Measurements from ENCODE around the gene GPR87.

DNA sequence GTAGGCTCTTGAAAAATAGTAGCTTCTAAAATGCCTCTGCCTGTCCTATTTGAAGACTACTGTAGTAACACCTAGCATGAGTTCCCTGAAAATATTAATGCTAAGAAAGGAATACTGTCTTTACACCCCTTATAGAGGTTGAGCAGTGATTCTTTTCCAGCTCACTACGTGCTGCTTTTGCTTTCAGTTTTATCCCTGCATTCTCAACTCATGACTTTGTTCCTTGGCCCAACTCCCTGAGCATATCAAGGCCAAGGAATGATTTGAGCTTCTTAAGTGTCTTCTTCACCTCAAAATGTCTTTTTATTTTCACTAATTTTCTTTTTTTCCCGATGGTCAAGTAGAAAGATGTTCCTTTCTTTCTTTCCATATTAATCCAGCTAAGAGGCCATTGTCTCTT is 29.2 kb upstream of the GPR87 start:
- TF ChIP-seq, protein P1, sequence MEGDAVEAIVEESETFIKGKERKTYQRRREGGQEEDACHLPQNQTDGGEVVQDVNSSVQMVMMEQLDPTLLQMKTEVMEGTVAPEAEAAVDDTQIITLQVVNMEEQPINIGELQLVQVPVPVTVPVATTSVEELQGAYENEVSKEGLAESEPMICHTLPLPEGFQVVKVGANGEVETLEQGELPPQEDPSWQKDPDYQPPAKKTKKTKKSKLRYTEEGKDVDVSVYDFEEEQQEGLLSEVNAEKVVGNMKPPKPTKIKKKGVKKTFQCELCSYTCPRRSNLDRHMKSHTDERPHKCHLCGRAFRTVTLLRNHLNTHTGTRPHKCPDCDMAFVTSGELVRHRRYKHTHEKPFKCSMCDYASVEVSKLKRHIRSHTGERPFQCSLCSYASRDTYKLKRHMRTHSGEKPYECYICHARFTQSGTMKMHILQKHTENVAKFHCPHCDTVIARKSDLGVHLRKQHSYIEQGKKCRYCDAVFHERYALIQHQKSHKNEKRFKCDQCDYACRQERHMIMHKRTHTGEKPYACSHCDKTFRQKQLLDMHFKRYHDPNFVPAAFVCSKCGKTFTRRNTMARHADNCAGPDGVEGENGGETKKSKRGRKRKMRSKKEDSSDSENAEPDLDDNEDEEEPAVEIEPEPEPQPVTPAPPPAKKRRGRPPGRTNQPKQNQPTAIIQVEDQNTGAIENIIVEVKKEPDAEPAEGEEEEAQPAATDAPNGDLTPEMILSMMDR (IDR thresholded peaks at IDR 0.05; ENCODE audit: poor library complexity) = no peak
- TF ChIP-seq EZH2phosphoT487 (IDR thresholded peaks at IDR 0.05; ENCODE audit: low read depth, severe bottlenecking, unreplicated experiment) (no peak), EZH2 (IDR thresholded peaks at IDR 0.05; ENCODE audit: borderline replicate concordance) (no peak)
